ENCODE data around the gene CACNA1A. TPM values are rescaled to one million over a fixed set of nuclear protein-coding genes. Genes with fewer than 3 reads are reported as not detected.
"Not testable (repeated sequence)": the region's sequence is repeated elsewhere in the genome, so short reads cannot be mapped to it uniquely, and the experiment has no call there.

Gene CACNA1A
- total and polyA plus RNA-seq, 8 donors: 2.4 to 42.6 (median 6.8) TPM

DNA sequence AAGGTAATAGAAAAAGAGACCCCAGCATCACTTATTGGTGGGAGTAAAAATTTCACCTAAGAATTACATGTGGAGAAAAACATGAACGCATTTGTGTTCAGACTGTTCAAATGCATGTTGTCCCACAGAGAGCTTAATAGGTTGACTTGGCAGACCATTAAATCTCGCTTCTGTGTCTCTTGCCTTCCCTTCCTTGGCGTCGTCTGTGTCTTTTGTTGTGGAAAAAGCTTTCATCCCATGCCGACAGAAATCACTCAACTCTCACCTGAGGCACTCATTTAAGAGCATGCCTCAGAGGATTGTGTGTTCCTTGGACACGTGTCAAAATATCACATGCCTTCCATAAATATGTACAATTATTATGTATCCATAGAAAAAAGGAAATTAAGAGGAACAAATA lies 24.4 kb upstream of the CACNA1A start:
- intact Hi-C loops (cut with DNase I): no loop called here
- ATAC-seq (no peak), FAIRE-seq (no peak), DNase-seq (no peak)
- WGBS, 2 donors: 23 to 33% methylated on average over 6 of the region's 6 CpGs
- H3K27me3 ChIP-seq: no peaks in the 10 kb centered on the region
- H3K27ac ChIP-seq: no peak overlapping the region
- H3K9me3 ChIP-seq: no peaks in the 10 kb centered on the region
- TF ChIP-seq, protein P1, sequence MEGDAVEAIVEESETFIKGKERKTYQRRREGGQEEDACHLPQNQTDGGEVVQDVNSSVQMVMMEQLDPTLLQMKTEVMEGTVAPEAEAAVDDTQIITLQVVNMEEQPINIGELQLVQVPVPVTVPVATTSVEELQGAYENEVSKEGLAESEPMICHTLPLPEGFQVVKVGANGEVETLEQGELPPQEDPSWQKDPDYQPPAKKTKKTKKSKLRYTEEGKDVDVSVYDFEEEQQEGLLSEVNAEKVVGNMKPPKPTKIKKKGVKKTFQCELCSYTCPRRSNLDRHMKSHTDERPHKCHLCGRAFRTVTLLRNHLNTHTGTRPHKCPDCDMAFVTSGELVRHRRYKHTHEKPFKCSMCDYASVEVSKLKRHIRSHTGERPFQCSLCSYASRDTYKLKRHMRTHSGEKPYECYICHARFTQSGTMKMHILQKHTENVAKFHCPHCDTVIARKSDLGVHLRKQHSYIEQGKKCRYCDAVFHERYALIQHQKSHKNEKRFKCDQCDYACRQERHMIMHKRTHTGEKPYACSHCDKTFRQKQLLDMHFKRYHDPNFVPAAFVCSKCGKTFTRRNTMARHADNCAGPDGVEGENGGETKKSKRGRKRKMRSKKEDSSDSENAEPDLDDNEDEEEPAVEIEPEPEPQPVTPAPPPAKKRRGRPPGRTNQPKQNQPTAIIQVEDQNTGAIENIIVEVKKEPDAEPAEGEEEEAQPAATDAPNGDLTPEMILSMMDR (IDR thresholded peaks at IDR 0.05): no peak
- no peaks in the 10 kb centered on the region for H3K36me3 ChIP-seq
- H3K4me3 ChIP-seq: no peak overlapping the region
- no peaks in the 10 kb centered on the region for H3K4me1 ChIP-seq

DNA sequence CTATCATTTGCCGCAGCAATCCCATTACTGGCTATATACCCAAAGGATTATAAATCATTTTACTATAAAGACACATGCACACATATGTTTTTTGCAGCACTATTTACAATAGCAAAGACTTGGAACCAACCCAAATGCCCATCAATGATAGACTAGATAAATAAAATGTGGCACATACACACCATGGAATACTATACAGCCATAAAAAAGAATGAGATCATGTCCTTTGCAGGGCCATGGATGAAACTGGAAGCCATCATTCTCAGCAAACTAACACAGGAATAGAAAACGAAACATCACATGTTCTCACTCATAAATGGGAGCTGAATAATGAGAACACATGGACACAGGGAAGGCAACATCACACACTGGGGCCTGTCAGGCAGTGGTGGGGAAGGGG lies 23.4 kb upstream of the CACNA1A start:
- intact Hi-C loops (cut with DNase I); H3K36me3 ChIP-seq; H3K9me3 ChIP-seq; ATAC-seq; H3K27ac ChIP-seq; H3K4me3 ChIP-seq; H3K4me1 ChIP-seq; H3K27me3 ChIP-seq; DNase-seq; FAIRE-seq: not testable (repeated sequence)
- 60 to 67% methylated on average over 2 of the region's 2 CpGs for WGBS, 2 donors

DNA sequence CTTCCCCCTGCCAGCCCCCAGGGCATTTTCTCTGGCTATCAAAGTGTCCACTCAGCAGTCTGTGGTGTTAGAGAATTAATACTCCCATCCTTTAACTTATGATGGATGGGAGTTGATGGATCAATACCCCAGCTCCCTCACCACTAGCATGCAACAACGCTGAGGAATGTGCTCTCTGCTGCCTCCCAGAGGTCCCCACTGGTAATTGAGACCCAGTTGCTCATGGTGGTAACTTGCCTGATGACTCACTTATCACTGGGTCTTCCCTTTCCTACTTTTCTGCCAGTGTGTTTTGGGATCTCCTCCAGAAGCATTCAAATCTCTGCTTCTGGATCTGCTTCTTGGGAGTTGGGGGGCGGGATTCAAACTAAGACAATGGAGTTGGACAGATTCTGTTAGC lies 20.3 kb upstream of the CACNA1A start:
- no peak for FAIRE-seq
- H3K4me3 ChIP-seq: no peak overlapping the region
- no peak overlapping the region for H3K27ac ChIP-seq
- H3K27me3 ChIP-seq: peaks cover 0 to 5% (median 0%) of the 10 kb centered on the region in 4 donors
- TF ChIP-seq, protein P1 (IDR thresholded peaks at IDR 0.05): no peak
- intact Hi-C loops (cut with DNase I): no loop called here
- DNase-seq: no peak
- ATAC-seq: no peak
- H3K4me1 ChIP-seq: no peaks in the 10 kb centered on the region
- 8 to 9% methylated on average over 2 of the region's 2 CpGs for WGBS, 2 donors
- H3K9me3 ChIP-seq: no peaks in the 10 kb centered on the region
- no peaks in the 10 kb centered on the region for H3K36me3 ChIP-seq

DNA sequence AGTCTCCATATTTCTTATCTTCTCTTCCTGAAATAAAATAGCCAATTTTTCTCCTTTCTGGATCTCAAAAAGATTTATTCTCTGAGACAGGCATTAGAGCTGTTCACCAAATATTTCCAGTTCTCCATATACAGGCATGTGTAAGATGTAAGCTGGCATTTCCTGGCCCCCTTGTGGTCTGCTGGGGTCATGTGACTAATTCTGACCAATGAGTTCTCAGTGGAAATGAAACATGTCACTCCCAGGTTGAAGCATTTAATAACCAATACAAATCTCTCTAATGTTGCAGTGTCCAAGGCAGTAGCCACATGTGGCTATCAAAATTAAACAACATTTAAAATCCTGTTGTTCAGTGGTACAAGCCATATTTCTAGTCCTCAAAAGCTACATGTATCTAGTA lies 14.8 kb upstream of the CACNA1A start:
- ATAC-seq (no peak), DNase-seq (no peak), FAIRE-seq (no peak)
- Histone ChIP-seq H3K27ac (no peak overlapping the region), H3K4me3 (no peak overlapping the region), H3K9me3 (no peaks in the 10 kb centered on the region), H3K4me1 (no peaks in the 10 kb centered on the region), H3K27me3 (peaks cover 0 to 5% (median 0%) of the 10 kb centered on the region in 4 donors), H3K36me3 (no peaks in the 10 kb centered on the region)
- intact Hi-C loops (cut with DNase I): no loop called here
- TF ChIP-seq, protein P1 (IDR thresholded peaks at IDR 0.05): no peak

DNA sequence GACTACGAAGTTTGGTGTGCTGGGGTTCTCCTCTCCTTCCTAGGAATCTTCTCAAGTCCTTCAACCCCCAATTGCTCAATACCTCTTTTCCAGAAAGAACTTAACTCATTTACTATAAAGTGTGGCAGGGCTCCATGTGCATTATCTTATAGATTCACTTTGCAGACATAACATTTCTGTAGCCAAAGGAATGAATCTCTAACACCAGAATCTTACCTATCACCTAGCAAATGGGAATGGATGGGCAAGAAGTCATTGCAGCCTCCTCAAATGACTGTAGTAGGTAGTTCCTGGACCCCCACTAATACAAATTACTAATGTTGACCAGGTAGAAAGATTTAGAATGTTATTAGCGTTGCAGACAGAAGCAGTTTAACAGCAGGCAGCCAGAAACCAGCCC lies 5.7 kb upstream of the CACNA1A start:
- Histone ChIP-seq H3K36me3 (no peaks in the 10 kb centered on the region), H3K4me1 (no peaks in the 10 kb centered on the region), H3K4me3 (no peak overlapping the region), H3K9me3 (no peaks in the 10 kb centered on the region), H3K27ac (no peak overlapping the region), H3K27me3 (peaks cover 0 to 3% (median 0%) of the 10 kb centered on the region in 4 donors)
- 55 to 60% methylated on average over 2 of the region's 2 CpGs for WGBS, 2 donors
- FAIRE-seq: no peak
- DNase-seq: no peak
- no peak for ATAC-seq
- TF ChIP-seq, protein P1 (IDR thresholded peaks at IDR 0.05): no peak
- intact Hi-C loops (cut with DNase I): no loop called here

Measured in pancreas (tissue), 10 donors.